ENCODE measurements around the gene SSPN.

SSPN gene, protein sequence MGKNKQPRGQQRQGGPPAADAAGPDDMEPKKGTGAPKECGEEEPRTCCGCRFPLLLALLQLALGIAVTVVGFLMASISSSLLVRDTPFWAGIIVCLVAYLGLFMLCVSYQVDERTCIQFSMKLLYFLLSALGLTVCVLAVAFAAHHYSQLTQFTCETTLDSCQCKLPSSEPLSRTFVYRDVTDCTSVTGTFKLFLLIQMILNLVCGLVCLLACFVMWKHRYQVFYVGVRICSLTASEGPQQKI

DNA sequence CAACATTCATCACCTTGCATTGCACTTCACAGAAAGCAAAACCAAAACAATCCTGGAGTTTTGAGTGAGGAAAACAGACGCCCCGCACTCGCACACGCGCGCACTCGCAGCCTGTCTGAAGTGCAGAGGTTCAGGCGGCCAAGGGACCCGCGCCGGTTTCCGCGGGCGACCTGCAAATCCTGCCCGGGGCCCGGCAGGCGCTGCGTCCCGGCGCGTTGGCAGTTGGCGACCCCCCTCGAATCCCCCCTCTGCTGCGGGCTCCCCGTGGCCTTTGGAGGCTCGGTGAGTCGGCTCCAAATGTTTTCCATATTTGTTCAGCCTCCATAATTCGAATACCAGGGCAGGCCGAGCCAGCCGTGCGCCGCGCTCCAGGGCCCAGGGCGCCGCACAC is at the start of gene SSPN:
Gene SSPN, plus strand, starts transcription at position 324 of the 391 bp plus-strand sequence. CDS start 100 bp downstream, outside the sequence.
- DNase-seq = peak; percentile 81

DNA sequence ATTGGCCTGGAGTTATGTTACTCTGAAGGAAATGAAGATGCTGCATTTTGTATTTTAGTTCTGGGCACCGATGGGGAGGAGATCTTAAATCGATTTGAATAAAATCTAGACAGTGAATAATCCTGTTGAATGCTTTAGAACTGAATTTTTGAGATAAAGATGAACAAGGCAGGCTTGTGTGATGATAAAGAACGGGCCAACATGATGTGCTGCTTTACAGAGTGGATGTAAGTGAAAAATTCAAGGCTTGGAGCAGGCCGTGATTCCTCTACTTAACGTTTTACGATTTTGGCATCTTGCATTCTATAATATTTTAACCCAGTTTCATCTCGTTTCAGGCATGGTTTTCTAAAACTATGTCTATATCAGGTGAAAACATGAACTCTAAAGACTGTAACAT is 47.1 kb upstream of the SSPN start:
- DNase-seq = no peak

DNA sequence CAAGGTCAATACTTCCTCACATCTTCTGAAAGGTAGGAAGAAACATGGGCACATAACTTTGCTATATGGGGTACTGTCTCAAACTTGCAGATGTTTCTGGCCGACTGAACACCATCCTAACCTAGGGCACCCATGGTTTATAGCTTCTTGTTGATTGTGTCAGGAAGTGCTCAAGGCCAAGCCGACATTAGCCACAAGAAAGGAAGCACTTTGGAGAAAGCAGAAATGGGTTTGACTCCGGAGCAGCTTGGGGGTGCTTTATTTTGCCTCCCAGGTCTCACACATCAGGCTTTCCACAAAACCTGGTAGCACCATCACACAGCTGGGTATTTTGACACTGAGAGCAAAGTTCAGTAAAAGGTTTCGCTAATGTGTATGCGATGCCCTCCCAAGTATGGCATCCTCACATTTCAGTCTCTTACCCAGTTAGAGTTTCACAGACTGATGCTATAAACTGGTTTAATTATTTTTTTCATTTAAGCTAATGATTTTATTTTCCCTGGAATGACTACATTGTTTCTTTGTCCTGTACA is 45.3 kb upstream of the SSPN start:
- DNase-seq = no peak

DNA sequence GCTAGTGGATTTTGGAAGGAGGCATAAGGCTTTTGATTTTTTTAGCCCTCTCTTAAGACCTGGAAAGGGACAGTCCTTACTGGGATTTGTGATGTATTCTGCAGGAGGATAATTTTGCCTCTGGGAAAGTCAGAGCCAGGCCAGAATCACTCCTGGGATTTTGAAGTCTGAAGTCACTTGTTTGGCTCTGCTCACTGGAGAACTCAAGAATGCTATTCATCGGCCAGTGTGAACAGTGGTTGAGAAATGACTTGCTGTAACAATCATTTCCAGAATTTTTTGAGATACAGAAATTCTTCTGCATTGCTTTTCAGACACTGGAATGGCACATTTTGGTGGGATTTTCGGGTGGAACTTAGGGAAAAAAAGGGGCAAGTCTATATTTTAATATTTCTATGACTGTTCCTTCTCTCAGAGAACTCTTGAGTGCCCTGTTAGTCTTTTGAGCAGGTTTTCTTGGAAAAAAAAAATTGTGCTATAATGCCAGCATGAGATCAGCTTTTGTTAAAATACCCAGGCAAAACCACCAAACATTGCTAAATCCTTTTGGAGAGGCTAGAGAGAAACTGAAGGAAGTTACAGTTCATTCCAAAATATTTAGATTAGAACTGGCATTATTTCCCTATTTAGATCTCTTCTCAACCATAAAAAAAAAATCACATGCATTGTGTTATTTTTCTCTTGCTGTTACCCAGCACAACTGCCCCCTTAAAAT is 44.5 kb upstream of the SSPN start:
- DNase-seq = no peak

DNA sequence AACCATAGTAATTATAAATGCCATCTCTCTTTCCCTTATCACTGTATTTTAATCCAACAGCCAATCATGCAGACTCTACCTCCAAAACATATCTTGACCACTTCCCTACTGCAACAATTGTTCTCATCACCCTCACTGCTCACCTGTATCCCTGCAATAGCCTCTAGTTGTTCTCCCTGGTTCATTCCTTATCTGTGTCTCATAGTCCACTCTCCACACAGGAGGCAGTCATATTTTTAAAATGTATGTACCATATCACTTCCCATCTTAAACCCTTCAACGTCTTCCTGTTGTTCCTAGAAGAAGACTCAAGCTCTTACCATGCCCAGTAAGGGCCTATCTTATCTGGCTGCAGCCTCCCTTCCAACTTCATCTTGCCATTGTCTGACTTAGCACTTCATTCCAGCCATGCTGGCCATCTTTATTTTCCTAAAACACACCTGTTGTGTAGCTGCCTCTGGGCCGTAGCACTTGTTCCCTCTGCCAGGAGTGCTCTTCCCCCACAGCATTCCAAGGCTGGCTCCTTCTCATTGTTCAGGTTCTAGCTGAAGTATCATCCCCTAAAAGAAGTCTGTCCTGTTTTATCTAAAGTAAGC is 42.8 kb upstream of the SSPN start:
- DNase-seq = no peak

DNA sequence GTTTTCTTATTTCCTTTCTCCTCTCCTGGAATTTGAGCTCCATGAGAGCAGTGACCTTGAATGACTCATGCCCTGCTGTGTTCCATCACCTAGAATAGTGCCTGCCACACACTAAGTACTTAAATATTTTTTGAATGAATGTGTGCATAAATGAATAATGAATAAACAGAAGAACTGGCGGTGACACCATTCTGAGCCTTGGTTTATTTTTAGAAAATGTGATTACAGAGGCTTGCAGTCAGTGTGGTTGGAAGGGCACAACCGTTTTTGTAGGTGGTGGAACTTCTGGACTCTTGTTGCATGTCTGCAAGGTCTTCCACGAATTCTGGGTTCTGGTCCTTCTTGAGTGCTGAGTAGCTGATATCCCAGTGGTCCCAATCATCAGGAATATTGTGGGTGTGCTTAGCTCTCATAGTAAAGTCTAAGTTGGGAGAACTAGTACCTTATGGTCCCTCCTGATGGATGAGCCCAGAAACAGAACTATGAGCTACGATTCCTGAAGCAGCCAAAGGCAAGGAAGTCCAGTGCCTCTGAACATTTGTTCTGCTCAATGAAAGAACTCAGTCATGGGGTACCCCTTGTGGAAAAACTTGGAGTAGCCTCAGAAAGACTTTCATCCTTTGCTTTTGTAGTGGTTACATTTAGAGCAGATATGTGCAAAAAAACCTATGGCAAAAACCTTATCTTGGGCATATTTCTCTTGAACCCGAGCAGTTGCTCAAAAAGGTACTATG is 41.8 kb upstream of the SSPN start:
- no peak for DNase-seq

DNA sequence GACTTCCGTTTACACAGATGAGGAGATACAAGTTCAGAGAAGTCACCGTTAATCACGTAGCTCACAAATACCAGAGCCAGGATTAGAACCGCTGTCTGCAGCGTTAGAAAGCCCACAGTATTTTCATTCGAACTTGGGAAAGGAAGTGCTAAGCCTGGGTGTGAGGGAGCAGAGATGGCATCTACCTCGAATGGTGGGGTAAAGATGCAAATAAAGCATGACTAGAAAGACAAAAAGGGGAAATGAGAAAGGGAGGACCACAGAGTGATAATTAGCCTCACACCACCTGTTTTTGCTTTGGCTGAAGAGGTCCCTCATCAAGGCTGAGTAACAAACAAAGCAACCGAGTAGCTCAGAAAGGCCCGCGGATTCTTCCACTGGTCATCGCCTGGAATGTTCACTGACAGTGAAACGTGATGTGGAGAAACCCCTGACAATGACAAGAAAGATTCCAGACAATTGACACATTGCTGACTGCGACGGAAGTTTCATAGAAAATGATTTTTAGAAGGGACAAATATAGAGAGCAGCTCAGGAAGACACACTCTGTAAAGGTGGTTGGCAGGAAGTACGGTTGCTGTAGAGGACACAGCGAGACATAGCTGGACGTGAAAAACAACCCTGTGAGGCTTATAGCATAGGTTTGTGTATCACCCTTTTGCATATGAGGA is 39.0 kb upstream of the SSPN start:
- DNase-seq = no peak

DNA sequence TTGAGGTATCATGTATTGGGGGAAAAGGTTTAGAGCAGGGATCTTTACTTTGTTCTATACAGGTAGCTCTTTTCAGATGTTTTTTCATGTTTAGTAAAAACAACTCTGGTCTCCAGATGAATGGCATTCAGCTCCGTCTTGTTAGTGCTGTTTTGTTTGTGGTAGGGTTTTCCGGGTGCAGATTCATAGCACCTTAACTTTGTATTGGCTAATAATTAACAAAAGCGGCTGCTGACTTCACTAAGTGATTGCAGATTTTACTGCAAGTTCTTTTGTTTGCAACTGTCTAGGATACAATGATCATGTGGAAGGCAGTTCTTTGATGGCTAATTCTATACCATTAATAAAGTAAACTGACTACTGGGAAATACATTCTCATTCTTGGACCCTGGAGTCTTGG is 38.4 kb upstream of the SSPN start:
- DNase-seq = no peak

DNA sequence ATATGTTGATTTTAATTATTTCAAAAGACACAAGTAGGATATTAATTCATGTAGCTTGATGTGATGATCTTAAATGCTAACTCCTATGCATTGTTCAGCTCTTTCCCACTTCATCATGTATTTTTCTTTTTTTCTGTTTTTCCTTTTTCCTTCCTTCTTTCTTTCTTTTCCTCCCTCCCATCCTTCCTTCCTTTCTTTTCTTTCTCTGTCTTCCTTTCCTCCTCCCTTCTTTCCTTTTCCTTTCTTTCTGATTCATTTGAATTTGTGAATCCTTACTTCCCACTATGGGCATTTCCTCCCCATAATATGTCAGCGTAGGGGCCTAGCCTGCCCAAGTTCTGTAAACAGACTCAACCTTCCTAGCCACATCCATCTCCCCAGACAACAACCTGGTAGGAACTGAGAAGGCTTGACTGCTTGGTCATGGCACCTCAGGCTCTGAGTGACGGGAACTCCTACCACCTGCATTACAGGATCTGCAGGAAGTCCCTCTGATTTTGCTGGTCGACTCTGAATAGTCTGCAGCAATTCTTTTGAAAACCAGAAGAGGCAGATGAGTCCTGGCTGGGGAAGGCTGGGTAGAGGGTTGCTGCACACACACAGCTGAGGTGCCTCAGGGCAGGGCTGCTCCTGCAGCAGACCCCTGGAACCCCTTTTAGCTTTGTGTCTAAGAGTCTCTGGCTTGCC is 37.2 kb upstream of the SSPN start:
- DNase-seq = peak; percentile 84

DNA sequence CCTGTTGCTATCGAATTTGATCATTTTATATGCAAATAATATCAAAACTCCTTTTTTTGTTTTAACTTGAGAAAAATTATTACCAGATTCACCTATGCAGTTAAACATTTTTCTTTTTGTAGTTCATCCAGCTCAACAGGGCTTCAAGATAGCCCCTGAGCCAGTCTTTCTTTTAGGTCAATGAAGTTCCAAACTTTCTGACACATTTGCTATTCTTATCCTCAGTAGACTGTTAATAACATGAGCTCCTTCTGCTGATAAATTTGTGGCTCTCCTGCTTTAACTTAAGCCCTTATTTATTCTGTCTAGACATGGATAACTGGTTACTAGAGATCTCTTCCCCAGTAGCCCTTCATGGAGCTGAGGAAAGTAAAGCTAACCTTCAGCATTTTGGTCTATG is 33.2 kb upstream of the SSPN start:
- DNase-seq = no peak

DNA sequence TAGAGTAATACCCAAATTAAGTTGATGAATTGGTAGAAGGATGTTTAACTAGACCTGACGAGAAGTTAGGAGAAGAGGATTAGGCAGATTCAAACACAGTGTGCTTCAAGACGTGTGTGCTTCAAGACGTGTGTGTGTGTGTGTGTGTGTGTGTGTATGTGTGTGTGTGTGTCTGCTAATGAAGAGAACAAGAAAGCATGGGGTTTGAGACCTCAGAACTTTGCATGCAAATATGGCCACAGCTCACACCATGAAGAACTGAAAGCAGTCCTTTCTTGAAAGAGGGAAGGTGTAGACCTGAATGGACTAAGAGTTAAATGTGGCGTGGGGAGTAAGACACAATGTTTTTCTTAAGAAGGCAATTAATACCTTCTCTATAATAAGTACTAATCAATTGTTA is 32.5 kb upstream of the SSPN start:
- no peak for DNase-seq

DNA sequence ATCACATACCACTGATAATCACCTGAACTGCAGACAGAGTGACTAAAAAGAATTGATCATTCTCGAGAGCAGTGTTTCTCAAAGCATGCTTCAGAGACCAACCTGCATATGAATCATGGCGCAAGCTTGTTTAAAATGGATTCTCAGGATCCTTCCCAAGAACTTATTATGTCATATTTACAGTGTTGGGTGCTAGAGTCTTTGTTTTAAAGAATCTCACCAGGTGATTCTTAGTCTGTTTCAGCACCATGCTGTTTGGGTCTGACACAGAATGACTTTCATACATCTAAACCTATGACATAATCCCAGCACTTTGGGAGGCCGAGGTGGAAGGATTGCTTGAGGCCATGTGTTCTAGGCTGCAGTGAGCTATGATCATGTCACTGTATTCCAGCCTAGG is 31.3 kb upstream of the SSPN start:
- no peak for DNase-seq

DNA sequence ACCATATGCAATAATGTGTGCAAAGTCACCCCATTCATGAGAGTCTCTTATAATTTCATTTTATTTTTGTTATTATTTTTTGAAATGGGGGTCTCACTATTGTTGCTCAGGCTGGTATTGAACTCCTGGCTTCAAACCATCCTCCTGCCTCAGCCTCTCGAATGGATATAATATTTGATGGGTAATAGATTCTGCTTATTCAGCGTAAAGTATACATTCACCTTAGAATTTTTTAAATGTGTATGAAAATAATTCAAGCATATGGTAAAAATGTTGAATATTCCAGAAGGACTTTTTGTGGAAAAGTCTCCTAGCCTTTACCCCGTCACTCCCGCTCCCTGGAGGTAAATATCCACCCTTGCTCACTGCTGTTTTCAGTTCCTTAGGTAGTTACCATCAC is 23.4 kb upstream of the SSPN start:
- no peak for DNase-seq

DNA sequence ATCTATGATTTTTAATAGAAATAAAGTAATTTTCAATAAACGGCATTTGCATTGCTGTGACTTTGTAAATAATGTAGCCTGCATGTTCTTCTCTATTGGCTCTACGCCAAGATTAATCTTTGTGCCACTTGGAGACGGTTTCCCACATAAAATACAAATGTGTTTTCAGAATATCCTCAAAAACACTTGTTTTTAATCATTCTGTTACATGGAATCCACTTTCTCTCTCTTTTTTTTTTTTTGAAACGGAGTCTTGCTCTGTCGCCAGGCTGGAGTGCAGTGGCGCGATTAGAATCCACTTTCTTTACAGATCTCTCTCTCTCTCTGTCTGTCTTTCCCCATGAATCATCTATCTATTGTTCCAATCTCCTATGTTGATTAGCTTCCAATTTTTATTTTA is 22.8 kb upstream of the SSPN start:
- DNase-seq = no peak

DNA sequence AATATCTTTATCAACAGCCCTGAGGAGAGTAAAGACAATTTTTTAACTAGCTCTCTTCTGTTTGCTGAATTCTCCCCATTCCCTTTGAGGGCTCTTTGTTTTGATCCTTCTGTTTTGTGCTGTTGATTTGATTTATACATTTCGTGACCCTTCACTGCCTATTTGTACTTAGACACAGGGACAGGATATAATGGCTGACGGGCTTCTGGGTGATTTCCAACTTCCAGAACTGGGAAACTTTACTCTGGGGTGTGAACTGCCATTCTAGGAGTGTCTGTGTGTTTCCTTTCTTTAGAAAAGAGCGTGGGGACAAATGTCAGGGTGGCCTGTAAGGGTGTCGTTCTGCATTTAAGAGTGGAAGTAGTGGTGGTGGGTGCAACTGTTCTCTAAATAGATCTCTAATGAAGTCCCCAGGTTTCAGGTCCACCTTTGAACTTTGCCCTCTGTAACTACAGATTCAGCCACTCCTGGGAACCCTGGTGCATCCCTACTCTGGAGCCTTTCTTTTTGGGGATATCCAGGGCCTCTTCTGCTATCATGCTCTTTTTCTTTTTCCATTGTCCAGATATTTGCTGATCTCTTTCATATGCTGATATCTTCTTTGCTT is 22.3 kb upstream of the SSPN start:
- no peak for DNase-seq

DNA sequence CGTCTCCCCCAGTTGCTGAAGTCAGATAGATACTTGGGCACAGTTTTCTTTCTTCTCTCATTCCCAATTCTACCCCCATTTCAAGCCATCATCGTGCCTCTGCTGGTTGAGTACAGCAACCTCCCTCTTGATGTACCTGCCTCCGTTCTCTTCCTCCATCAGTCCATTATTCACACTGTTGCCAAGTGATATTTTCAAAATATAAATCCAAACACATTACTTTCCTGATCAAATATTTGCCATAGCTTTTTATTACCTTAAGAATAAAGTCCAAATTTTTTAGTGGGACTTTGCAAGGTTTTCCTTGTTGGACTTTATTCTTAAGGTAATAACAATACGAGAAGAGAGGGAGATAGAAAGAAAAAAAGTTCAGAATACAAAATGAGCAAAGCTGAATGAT is 18.6 kb upstream of the SSPN start:
- no peak for DNase-seq

DNA sequence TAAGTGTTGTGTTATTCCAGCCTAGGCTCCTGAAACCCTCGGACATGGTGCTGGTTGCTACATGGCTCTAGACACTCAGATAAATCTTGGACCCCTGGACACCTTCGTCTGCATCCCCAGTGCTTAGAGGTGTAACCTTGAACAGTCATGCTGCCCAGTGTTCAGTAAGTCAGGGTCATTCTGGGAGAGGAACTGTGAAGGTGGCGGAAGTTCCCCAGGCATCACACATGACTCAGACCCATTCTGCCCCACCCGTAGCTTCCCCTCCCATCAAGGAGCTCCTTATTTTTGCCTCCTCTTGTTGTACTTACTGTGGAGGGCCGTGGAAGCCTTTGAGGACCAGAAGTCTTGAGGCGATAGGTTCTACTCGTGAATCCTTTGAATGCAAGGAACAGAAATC is 18.1 kb upstream of the SSPN start:
- DNase-seq = no peak

DNA sequence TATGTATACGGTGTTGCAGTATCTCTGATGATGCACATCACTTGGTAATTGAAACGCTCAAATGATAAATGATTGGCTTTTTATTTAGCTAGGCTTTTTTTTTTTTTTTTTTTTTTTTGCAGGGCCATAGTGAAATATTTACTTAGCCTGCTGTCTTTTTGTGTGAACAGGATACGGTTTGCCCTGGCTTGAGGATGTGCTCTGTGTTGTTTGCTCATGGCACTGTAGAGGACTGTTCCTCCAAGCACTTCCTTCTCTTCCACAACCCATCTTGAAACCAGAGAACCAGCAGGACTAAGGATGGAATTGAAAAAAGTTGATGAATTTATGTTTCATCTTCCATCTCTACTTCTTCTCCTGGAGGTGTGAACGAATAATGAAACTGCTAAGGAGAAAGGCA is 15.5 kb upstream of the SSPN start:
- no peak for DNase-seq

DNA sequence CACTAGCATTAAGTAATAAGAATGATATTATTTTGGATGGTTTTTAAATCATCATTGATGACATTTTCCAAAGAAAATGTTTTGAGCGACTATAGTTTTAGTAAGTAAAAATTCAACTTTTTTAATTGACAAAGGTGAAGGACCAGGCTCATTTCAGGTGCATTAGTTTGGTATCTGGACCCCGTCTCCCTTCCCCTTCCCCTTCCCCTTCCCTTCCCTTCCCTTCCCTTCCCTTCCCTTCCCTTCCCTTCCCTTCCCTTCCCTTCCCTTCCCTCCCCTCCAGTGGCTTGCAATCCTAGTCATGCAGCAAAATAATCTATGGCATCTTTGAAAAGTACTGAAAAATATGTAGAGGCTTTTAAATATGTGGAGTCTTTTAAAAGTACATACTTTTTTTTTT is 13.0 kb upstream of the SSPN start:
- DNase-seq = no peak

DNA sequence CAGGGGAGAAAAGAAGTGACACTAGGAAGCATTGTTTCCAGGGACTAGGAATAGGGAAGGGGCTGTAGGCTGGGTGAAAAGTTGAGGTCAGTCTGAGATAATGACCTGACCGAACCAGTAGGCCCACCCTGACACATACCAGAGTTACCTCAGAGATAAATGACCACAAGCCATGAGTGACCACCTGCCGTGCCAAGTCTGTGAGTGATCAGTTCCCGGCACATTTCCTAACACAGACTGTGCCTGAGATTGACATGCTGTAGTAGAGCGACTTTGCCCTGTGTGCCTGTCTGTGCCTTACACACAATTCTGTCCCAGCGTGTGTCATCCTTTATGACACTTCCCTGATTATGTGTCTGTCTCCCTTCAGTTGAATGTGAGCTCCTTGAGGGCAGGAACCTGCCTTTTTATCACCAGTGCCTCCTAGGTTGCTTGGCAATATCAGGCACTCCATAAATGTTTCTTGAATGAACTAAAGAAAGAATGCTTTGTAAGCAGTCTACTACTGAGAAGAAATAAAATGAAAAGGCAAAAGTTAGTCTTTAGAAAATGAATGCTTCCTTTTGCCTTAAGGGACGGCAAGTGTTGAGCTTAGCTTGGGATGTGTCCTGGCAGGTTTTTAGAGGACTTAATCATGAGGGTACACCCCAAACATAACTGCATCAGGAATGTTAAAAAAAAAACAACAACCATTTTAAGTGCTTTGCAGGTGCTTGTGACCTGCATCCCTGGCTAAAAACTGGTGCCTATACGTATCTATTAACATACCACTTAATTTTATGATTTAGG is 9.6 kb upstream of the SSPN start:
- peak; percentile 96 for DNase-seq
